Neural cell (in vitro differentiated cells): Measurements from ENCODE around the gene CCDC7.

Experiments
- EP300 ChIP-seq: fragments of 450-650 bp; conservative IDR thresholded peaks from 2 replicates; pipeline ENCODE4 v1.6.1; 2014; ENCODE audit warnings: antibody characterized with exemption, mild to moderate bottlenecking, moderate library complexity; ENCODE audit not compliant: poor library complexity, severe bottlenecking
- EZH2 ChIP-seq: fragments of 200-600, 300-800 bp; shearing (Covaris generic), sonication (generic); IDR thresholded peaks from 2 replicates; pipeline ENCODE4 v1.6.1; 2014; ENCODE audit warnings: antibody characterized with exemption, low read length, borderline replicate concordance, mild to moderate bottlenecking; ENCODE audit not compliant: insufficient read depth, poor library complexity, severe bottlenecking
- POLR2AphosphoS5 ChIP-seq: IDR thresholded peaks from 2 replicates; pipeline ENCODE4 v1.6.1; 2012
- TAF1 ChIP-seq: IDR thresholded peaks from 2 replicates; pipeline ENCODE4 v1.6.1; 2012; ENCODE audit warnings: low read depth
- TF ChIP-seq, protein P1 (sequence below): fragments of 450-650 bp; IDR thresholded peaks from 2 replicates; pipeline ENCODE4 v1.5.1; 2014; ENCODE audit warnings: antibody characterized with exemption, mild to moderate bottlenecking, moderate library complexity; ENCODE audit not compliant: poor library complexity, severe bottlenecking
- TF ChIP-seq, protein P2 (sequence below): IDR thresholded peaks from 2 replicates; pipeline ENCODE4 v1.6.1; 2012; ENCODE audit warnings: borderline replicate concordance

DNA sequence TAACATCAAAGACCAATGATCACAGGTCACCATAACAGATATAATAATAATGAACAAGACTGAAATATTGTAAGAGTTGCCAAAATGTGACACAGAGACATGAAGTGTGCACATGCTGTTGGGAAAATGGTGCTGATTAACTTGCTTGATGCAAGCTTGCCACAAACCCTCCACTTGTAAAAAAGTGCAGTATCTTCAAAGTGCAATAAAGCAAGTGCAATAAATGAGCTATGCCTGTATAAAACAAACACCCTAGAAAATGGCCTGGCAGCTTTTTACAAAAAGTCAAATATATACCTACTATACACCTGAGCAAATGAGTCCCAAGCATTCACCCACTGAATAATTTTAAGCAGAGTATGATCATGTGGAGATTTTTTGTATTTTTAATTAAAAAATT is 9.7 kb upstream of the CCDC7 start:
- TF ChIP-seq POLR2AphosphoS5: no peak
- TF ChIP-seq, protein P1, sequence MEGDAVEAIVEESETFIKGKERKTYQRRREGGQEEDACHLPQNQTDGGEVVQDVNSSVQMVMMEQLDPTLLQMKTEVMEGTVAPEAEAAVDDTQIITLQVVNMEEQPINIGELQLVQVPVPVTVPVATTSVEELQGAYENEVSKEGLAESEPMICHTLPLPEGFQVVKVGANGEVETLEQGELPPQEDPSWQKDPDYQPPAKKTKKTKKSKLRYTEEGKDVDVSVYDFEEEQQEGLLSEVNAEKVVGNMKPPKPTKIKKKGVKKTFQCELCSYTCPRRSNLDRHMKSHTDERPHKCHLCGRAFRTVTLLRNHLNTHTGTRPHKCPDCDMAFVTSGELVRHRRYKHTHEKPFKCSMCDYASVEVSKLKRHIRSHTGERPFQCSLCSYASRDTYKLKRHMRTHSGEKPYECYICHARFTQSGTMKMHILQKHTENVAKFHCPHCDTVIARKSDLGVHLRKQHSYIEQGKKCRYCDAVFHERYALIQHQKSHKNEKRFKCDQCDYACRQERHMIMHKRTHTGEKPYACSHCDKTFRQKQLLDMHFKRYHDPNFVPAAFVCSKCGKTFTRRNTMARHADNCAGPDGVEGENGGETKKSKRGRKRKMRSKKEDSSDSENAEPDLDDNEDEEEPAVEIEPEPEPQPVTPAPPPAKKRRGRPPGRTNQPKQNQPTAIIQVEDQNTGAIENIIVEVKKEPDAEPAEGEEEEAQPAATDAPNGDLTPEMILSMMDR: no peak
- TF ChIP-seq EP300: no peak
- no peak for TF ChIP-seq EZH2
- TF ChIP-seq TAF1: no peak
- TF ChIP-seq, protein P2, sequence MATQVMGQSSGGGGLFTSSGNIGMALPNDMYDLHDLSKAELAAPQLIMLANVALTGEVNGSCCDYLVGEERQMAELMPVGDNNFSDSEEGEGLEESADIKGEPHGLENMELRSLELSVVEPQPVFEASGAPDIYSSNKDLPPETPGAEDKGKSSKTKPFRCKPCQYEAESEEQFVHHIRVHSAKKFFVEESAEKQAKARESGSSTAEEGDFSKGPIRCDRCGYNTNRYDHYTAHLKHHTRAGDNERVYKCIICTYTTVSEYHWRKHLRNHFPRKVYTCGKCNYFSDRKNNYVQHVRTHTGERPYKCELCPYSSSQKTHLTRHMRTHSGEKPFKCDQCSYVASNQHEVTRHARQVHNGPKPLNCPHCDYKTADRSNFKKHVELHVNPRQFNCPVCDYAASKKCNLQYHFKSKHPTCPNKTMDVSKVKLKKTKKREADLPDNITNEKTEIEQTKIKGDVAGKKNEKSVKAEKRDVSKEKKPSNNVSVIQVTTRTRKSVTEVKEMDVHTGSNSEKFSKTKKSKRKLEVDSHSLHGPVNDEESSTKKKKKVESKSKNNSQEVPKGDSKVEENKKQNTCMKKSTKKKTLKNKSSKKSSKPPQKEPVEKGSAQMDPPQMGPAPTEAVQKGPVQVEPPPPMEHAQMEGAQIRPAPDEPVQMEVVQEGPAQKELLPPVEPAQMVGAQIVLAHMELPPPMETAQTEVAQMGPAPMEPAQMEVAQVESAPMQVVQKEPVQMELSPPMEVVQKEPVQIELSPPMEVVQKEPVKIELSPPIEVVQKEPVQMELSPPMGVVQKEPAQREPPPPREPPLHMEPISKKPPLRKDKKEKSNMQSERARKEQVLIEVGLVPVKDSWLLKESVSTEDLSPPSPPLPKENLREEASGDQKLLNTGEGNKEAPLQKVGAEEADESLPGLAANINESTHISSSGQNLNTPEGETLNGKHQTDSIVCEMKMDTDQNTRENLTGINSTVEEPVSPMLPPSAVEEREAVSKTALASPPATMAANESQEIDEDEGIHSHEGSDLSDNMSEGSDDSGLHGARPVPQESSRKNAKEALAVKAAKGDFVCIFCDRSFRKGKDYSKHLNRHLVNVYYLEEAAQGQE: no peak
